HepG2 (cell line): ENCODE data around the gene KMT2B. TPM values are rescaled to one million over a fixed set of nuclear protein-coding genes. Genes with fewer than 3 reads are reported as not detected.

Source experiments
- ARID4A ChIP-seq: sonication (generic); formaldehyde crosslinking; IDR thresholded peaks from 2 replicates; pipeline ENCODE4 v1.5.0; 2020; ENCODE audit warnings: mild to moderate bottlenecking, missing genetic modification reagents, borderline replicate concordance
- ATM ChIP-seq: fragments of 450-650 bp; IDR thresholded peaks from 2 replicates; pipeline ENCODE4 v1.7.1; 2017; ENCODE audit warnings: mild to moderate bottlenecking, borderline replicate concordance
- GMEB2 ChIP-seq: IDR thresholded peaks from 2 replicates; pipeline ENCODE4 v1.6.1; 2016; ENCODE audit warnings: missing biosample characterization, missing genetic modification reagents, low read depth
- GPBP1L1 ChIP-seq: sonication (generic); formaldehyde crosslinking; IDR thresholded peaks from 2 replicates; pipeline ENCODE4 v1.5.0; 2020; ENCODE audit warnings: mild to moderate bottlenecking, missing genetic modification reagents
- LBX2 ChIP-seq: sonication (generic); formaldehyde crosslinking; IDR thresholded peaks from 2 replicates; pipeline ENCODE4 v1.5.0; 2020; ENCODE audit warnings: missing genetic modification reagents, mild to moderate bottlenecking, borderline replicate concordance
- MTERF4 ChIP-seq: sonication (generic); formaldehyde crosslinking; IDR thresholded peaks from 2 replicates; pipeline ENCODE4 v1.8.0; 2023; ENCODE audit warnings: mild to moderate bottlenecking, missing genetic modification reagents
- THRA ChIP-seq: sonication (generic); formaldehyde crosslinking; IDR thresholded peaks from 2 replicates; pipeline ENCODE4 v1.4.0; 2020; ENCODE audit warnings: missing genetic modification reagents, borderline replicate concordance
- ZNF333 ChIP-seq: sonication (generic); formaldehyde crosslinking; IDR thresholded peaks from 2 replicates; pipeline ENCODE4 v1.4.0; 2020; ENCODE audit warnings: mild to moderate bottlenecking, missing genetic modification reagents, borderline replicate concordance
- ZNF362 ChIP-seq: sonication (generic); formaldehyde crosslinking; IDR thresholded peaks from 2 replicates; pipeline ENCODE4 v1.4.0; 2020; ENCODE audit warnings: missing genetic modification reagents, mild to moderate bottlenecking, borderline replicate concordance
- ZNF616 ChIP-seq: sonication (generic); formaldehyde crosslinking; IDR thresholded peaks from 2 replicates; pipeline ENCODE4 v1.5.0; 2020; ENCODE audit warnings: low read depth, mild to moderate bottlenecking, missing genetic modification reagents
- ZNF672 ChIP-seq: sonication (generic); formaldehyde crosslinking; IDR thresholded peaks from 2 replicates; pipeline ENCODE4 v1.8.1; 2022; ENCODE audit warnings: missing genetic modification reagents
- ZNF746 ChIP-seq: sonication (generic); formaldehyde crosslinking; IDR thresholded peaks from 2 replicates; pipeline ENCODE4 v1.8.0; 2022; ENCODE audit warnings: mild to moderate bottlenecking, missing genetic modification reagents
- ZNF792 ChIP-seq: IDR thresholded peaks from 2 replicates; pipeline ENCODE4 v1.6.1; 2016
- ZSCAN5A ChIP-seq: sonication (generic); formaldehyde crosslinking; IDR thresholded peaks from 2 replicates; pipeline ENCODE4 v1.8.0; 2022; ENCODE audit warnings: mild to moderate bottlenecking, missing genetic modification reagents, borderline replicate concordance
- polyA plus RNA-seq, 8 experiments: library from polyadenylated mRNA; depleted of rRNA in 3 of 8; stranded (reverse) in 7 of 8; unstranded in 1 of 8; fragments of >200 nt; fragmentation: Illumina TruSeq in 4 of 8; extraction: Trizol in 4 of 8; gene quantifications; 2 replicates each; pipeline versions ENCODE4 v1.2.1 to v1.2.3, GENCODE V29; 2011 to 2016; ENCODE audit warnings: low read depth in 4 of 8, missing spikeins in 1 of 8, mixed read lengths in 1 of 8; ENCODE audit not compliant: insufficient read depth in 1 of 8
- total RNA-seq, 5 experiments: library from RNA; depleted of rRNA; stranded (reverse); fragments of >200 nt; fragmentation: Illumina TruSeq; extraction: Trizol; gene quantifications; 2 replicates each; pipeline ENCODE4 v1.2.3, GENCODE V29; 2016; ENCODE audit warnings: low read depth in 1 of 5

Gene KMT2B
- total and polyA plus RNA-seq, 2 of the 13 experiments (the other 11 are each of a cell fraction or from before 2014, with no cell fraction given) = 6.2 to 16.9 TPM

GRCh38 chr19:35786299-35787160, 68.7 kb downstream of the KMT2B start (continued):
- TF ChIP-seq ZSCAN5A (CRISPR knock-in tag) (no peak), GMEB2 (CRISPR knock-in tag) (no peak), ZNF792 (CRISPR knock-in tag) (no peak), ZNF672 (CRISPR knock-in tag) (no peak), ZNF362 (CRISPR knock-in tag) (no peak), ZNF616 (CRISPR knock-in tag) (no peak), ATM (no peak), THRA (CRISPR knock-in tag) (no peak), LBX2 (CRISPR knock-in tag) (no peak), ZNF746 (CRISPR knock-in tag) (0 out of 2 replicates have a peak, but pooled peaks have one; percentile 17), ZNF333 (CRISPR knock-in tag) (no peak), MTERF4 (CRISPR knock-in tag) (no peak), ARID4A (CRISPR knock-in tag) (no peak), GPBP1L1 (no peak)
